ENCODE measurements around the gene CYP4F2.

Gene CYP4F2

GRCh38 chr19:15897026-15897737 is 692 bp downstream of the CYP4F2 start:
- Histone ChIP-seq H2AFZ (ENCODE audit: low read depth) (no peak overlapping the region), H3K79me2 (ENCODE audit: insufficient read depth, low read depth) (no peaks in the 10 kb centered on the region), H4K20me1 (ENCODE audit: insufficient read depth) (no peaks in the 10 kb centered on the region), H3K4me1 (ENCODE audit: low read depth, poor library complexity, severe bottlenecking) (no peaks in the 10 kb centered on the region), H3K27ac (no peak overlapping the region), H3K27me3 (ENCODE audit: insufficient read depth, low read depth) (no peaks in the 10 kb centered on the region; the same call in 1 of the 2 replicates), H3K9ac (no peak overlapping the region), H3K4me3 (IDR thresholded peaks at IDR 0.05; ENCODE audit: insufficient read depth, low read depth, low read length) (no peak overlapping the region), H3K36me3 (ENCODE audit: insufficient read depth) (no peaks in the 10 kb centered on the region), H3K4me2 (no peak overlapping the region)
- TF ChIP-seq CTCF (conservative IDR thresholded peaks at IDR 0.05; ENCODE audit: low read depth, low read length): no peak

- no peaks in the 10 kb centered on the region for H3K36me3 ChIP-seq (ENCODE audit: insufficient read depth)
- no peak overlapping the region for H3K4me3 ChIP-seq (IDR thresholded peaks at IDR 0.05; ENCODE audit: insufficient read depth, low read depth, low read length)
- H3K79me2 ChIP-seq (ENCODE audit: insufficient read depth, low read depth): no peaks in the 10 kb centered on the region
- TF ChIP-seq CTCF (conservative IDR thresholded peaks at IDR 0.05; ENCODE audit: low read depth, low read length): no peak
- no peak overlapping the region for H3K27ac ChIP-seq
- H3K4me2 ChIP-seq: no peak overlapping the region
- no peaks in the 10 kb centered on the region for H3K4me1 ChIP-seq (ENCODE audit: low read depth, poor library complexity, severe bottlenecking)
- no peak overlapping the region for H2AFZ ChIP-seq (ENCODE audit: low read depth)
- H3K9ac ChIP-seq: no peak overlapping the region
- H3K27me3 ChIP-seq (ENCODE audit: insufficient read depth, low read depth): no peaks in the 10 kb centered on the region; the same call in 1 of the 2 replicates
- no peaks in the 10 kb centered on the region for H4K20me1 ChIP-seq (ENCODE audit: insufficient read depth)
Measured at GRCh38 chr19:15895876-15896430, 1.9 kb downstream of the CYP4F2 start.

- H2AFZ ChIP-seq (ENCODE audit: low read depth): no peak overlapping the region
- H3K27me3 ChIP-seq (ENCODE audit: insufficient read depth, low read depth): no peaks in the 10 kb centered on the region
- H4K20me1 ChIP-seq (ENCODE audit: insufficient read depth): no peaks in the 10 kb centered on the region
- H3K79me2 ChIP-seq (ENCODE audit: insufficient read depth, low read depth): no peaks in the 10 kb centered on the region
- no peak overlapping the region for H3K27ac ChIP-seq
- no peaks in the 10 kb centered on the region for H3K36me3 ChIP-seq (ENCODE audit: insufficient read depth)
- TF ChIP-seq CTCF (conservative IDR thresholded peaks at IDR 0.05; ENCODE audit: low read depth, low read length): no peak
- H3K4me2 ChIP-seq: no peak overlapping the region
- H3K4me1 ChIP-seq (ENCODE audit: low read depth, poor library complexity, severe bottlenecking): no peaks in the 10 kb centered on the region
- H3K4me3 ChIP-seq (IDR thresholded peaks at IDR 0.05; ENCODE audit: insufficient read depth, low read depth, low read length): no peak overlapping the region
- H3K9ac ChIP-seq: no peak overlapping the region
Measured at GRCh38 chr19:15894359-15894758, 3.5 kb downstream of the CYP4F2 start.

- H3K4me2 ChIP-seq: no peak overlapping the region
- H3K4me3 ChIP-seq (IDR thresholded peaks at IDR 0.05; ENCODE audit: insufficient read depth, low read depth, low read length): no peak overlapping the region
- no peak overlapping the region for H3K9ac ChIP-seq
- no peaks in the 10 kb centered on the region for H3K4me1 ChIP-seq (ENCODE audit: low read depth, poor library complexity, severe bottlenecking)
- no peaks in the 10 kb centered on the region for H3K79me2 ChIP-seq (ENCODE audit: insufficient read depth, low read depth)
- TF ChIP-seq CTCF (conservative IDR thresholded peaks at IDR 0.05; ENCODE audit: low read depth, low read length): no peak
- no peak overlapping the region for H2AFZ ChIP-seq (ENCODE audit: low read depth)
- H3K27ac ChIP-seq: no peak overlapping the region
- H3K36me3 ChIP-seq (ENCODE audit: insufficient read depth): no peaks in the 10 kb centered on the region
- H4K20me1 ChIP-seq (ENCODE audit: insufficient read depth): no peaks in the 10 kb centered on the region
- H3K27me3 ChIP-seq (ENCODE audit: insufficient read depth, low read depth): no peaks in the 10 kb centered on the region
Measured at GRCh38 chr19:15893477-15893876, 4.4 kb downstream of the CYP4F2 start.
